ENCODE measurements around the gene EPSTI1.

The EPSTI1 gene

DNA sequence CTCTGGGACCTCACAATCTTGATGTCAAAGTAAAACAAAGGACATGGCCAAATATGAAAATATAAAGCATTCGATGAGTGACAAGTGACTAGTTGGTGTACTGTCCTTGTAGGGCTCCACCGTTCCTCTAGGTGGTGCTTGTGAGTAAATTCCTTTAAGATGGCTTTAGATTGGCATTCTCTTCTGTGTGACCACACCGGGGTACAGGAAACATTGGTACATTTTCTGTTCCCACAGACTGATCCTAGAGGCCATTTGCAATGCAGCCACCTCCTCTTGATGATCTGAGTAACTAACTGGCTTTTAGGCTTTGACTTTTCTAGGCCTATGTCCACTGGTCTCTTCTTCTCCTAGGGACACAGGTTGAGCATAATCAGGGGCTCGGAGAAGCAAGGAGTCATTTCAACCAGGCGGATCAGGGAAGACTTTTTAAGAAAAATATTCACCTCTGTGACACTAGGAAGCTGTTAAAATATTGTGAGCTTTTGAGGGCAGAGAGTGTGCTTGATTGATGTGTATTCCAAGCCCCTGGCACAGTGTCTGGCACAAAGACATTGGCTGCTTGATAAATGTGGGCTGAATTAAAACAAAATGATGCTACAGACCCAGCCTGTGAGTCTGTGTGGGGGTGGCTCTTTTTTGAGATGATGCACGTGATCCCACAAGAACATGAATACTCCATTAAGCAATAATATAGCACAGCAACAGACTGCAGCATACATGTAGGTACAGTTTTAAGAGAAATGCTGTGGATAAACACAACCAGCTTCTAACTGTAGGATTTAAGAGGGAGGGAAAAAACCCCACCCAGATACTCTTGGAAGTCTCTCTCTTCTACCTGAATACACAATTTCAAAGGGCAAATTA is 21.0 kb downstream of the EPSTI1 start:
- no peak for DNase-seq

DNA sequence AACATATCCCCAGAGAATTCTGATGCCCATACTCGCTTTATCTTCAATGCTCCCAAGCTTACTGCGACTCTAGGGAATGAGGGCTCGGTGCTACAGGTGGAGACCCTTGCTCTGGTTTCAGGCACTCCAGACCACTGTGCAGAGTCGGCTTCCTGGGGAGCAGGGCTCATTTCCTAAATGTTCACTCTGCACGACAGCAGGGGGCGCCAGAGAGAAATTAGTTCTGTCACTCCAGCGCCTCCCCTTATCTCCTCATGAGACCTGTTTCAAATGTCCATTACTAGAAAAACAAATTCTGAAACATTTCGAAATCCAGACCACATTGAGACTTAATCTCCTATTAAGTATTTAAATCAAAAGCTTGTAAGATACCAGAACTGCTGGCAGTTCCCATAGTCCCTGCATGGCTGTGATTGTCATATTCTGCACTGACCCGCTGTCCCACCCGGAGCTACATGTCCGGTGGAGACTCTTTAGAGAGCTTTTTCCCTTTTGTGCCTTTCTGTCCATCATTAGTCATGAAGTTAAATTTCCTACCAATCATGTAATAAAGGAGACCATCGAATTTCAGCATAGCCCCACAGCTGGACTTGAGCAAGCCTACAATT is 22.4 kb downstream of the EPSTI1 start:
- DNase-seq = no peak

GRCh38 chr13:42968906-42969305 is 23.1 kb downstream of the EPSTI1 start:
- DNase-seq = no peak

DNA sequence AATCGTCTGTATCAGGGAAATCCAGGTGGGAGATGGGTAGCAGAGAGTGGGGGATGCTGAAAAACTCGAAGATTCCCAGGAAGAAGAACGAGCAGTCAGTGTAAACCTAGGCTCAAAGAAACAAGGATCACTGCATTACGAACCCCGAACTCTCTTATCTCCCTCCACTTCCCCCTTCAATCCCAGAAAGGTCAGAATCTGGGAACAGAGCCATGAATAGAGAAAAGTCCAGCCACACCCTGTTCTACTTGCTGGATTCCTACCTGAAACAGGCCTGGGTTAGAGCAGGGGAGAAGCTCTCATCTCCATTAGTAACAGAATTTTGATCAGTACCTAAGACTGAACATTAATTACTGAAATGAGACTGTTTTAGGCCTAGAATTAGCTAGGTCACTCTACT is 24.4 kb downstream of the EPSTI1 start:
- no peak for DNase-seq

GRCh38 chr13:42965281-42965680 is 26.8 kb downstream of the EPSTI1 start:
- DNase-seq = no peak

GRCh38 chr13:42964761-42965161 is 27.3 kb downstream of the EPSTI1 start:
- no peak for DNase-seq

DNA sequence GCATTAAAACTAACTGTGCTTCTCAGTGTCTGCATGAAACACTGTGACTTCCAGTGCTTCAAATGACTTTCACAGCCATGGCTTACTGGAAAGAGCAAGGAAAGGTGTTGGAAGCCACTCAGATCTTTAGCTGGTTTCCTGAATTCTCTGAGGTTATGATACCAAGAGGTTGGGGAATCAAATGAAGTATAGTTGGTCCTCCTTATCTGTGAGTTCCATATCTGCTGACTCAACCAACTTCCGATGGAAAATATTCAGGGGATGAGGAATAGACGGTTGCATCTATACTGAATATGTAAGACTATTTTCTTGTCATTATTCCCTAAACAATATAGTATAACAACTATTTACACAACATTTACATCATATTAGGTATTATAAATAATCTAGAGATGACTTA is 32.4 kb downstream of the EPSTI1 start:
- DNase-seq = no peak

- no peak for DNase-seq
These were observed 34.2 kb downstream of the EPSTI1 start for GRCh38 chr13:42957881-42958280.

DNA sequence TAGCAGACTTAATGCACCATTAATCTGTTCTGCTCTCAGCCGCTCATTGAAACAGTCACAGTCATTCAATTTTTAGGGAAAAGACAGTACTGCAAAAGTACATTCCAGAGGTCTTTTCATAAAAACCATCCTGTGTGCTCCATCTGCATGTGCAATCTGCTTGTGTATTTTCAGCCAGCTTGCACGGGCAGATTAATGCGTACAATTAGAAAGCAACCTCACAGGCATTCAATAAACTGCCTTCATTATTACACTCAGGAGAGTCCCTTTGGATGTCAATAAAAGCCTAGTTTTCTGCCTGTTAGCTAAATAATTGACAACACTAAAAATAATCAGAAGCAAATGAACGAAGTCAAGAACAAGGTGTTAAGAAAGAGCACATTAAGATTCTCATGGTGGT is 41.9 kb downstream of the EPSTI1 start:
- no peak for DNase-seq

- DNase-seq = no peak
These were observed 44.1 kb downstream of the EPSTI1 start for GRCh38 chr13:42947925-42948324.

DNA sequence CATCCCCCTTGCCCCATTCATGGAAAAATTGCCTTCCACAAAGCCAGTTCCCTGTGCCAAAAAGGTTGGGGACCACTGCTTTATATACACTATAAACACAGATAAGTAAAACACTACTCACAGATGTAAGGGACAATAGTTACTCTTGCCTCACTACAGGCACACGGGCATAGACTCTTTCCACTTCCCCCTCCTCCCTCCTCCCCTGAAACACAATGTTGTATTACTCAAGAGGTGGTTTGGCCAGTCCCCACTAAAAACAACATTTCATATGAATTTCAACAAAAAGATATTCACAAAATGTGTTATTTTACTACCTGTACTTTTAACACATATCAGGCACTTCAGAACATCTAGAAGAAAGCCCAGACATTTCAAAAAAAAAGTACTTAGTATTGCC is 45.1 kb downstream of the EPSTI1 start:
- DNase-seq = no peak

DNA sequence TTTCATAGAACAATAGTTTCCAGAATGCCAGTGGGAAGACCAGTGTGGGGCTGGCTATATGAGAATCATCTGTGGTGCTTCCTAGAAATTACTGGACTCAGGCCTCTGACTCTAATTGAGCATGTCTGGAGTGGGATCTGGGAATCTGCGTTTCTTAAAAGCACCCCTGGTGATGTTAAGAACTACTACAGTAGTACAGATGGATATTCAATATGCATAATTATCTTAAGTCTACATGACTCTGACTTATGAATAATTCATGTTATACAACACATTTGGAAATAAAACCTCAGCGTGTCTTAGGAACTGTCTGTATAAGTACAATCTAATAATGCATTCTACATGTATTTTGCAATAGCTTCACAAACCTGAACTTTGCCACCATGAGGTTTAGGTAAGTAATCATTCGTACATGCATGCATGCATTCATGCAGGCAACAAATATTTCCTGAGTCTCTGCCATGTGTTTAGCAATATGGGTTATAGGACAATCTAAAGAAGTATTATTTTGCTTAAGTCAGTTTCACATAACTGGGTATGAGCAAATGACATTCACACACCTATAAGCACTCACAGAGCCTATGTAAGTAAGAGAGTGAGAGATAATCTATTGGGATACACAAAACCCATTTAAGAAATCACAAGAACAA is 62.0 kb downstream of the EPSTI1 start:
- no peak for DNase-seq

DNA sequence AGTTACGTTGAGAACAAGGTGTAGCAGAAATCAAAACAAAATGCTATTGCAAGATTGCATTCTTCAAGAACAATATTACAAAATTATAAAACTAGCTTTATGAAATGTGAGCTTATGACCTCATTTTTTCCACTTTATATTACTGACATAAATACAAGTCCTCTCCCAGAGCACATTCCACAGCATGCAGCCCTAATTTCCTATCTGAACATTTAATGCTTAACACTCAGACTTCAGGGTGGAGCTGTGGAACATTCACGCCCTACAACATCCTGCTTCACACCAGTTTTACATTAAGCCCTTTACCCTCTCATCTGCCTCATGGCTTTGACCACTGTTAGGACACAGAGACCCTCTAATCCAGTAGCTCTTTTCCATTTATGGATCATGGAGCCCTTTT is 65.5 kb downstream of the EPSTI1 start:
- DNase-seq = no peak

DNA sequence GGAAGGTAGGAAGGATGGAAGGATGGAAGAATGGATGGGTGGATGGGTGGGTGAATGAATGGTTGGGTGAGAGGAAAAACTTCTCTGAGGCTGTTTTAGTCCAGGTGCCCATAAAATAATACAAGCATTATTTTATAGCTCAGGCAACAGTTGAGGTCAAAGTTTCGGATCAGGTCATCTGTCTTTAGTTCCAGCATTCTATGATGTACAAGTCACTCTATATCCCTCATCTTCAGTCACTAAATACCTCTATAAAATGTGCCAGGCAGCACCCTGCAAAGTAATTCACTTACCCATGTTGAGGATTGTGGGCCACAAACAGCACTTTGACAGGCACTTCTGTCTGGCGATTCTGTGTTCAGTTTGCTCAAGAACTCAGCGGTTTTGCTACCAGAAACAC is 66.0 kb downstream of the EPSTI1 start:
- DNase-seq = no peak

DNA sequence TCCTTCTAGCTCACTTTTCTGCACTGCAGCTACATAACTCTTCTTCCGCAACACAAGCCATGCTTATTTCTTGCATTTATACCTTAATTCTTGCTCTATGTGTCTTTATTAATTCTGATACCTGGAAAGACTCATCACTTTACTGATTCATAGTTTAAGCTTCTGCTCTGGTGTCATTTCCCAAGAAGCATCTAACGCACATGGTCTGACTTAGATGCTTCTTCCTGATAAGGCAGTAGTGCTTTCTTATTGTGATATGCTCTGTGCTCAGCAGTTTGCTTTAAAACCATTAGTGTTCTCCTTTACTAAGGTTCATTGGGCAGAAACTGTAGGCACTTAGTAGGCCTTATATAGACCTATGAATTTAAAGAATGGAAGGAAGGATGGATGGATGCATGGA is 66.4 kb downstream of the EPSTI1 start:
- no peak for DNase-seq

DNA sequence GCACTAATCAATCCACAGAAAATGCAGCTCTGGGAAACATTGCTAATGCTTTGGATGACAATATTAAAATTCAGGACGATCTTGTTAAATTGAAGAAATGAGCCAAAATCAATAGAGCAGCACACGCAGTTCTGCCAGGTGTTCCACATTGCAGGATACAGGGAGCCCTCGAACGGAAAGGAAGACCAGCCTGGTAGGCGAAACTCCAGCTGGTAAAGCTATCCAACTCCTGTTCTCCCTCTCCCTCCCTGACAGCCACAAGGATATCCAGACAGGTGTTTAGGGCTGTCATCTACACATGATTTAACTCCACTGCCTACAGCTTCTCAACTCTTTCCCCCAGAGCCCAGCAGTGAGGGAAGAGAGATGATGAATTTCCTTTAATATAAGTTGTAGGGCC is 67.7 kb downstream of the EPSTI1 start:
- no peak for DNase-seq

- DNase-seq = no peak
These were observed 84.3 kb downstream of the EPSTI1 start for GRCh38 chr13:42907745-42908144.

DNA sequence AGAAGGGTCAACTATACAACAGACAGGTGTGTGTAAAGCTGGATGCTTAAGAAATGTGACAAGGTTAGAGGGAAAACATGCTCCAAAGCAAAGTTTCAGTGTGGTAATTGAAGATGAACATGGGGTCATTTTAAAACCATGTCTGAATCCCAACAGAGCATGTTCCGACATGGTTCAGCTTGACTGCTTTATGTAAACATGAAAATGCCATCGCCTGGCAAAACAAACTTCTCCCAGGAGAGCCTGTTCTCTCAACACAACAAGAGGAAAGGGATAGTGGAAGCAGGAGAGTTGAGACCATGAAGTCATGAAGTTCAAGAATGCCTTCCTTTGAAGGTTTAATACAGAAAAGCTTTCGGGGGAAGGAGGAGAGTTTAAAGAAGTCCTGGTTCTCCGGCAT is 85.8 kb downstream of the EPSTI1 start:
- no peak for DNase-seq

- DNase-seq = no peak
These were observed 86.5 kb downstream of the EPSTI1 start for GRCh38 chr13:42905579-42905978.

GRCh38 chr13:42899266-42899665 is 92.8 kb downstream of the EPSTI1 start:
- no peak for DNase-seq

GRCh38 chr13:42895776-42896175 is 96.3 kb downstream of the EPSTI1 start:
- no peak for DNase-seq

DNA sequence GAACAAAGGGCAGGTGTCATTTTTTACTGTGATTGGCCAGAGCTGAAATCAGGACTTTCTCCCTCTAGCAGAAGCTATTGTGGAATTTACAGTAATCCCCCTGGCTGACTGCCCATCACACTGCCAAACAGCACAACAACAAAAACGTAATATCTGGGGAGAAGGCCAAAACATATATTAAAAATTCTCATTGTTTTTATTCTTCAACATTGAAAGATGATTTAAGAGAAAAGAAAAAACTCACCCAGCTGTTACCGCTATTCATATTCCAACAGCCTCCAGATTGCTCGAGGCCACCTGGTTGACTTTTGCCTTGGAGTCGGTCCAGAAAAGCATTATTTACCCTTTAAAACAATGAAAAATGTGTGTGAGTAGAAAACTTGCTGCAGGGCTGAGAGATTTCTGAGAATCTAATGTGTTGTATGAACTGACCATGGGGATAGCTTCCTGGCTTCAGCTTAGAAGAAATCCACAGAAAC is 97.2 kb downstream of the EPSTI1 start:
- no peak for DNase-seq

DNA sequence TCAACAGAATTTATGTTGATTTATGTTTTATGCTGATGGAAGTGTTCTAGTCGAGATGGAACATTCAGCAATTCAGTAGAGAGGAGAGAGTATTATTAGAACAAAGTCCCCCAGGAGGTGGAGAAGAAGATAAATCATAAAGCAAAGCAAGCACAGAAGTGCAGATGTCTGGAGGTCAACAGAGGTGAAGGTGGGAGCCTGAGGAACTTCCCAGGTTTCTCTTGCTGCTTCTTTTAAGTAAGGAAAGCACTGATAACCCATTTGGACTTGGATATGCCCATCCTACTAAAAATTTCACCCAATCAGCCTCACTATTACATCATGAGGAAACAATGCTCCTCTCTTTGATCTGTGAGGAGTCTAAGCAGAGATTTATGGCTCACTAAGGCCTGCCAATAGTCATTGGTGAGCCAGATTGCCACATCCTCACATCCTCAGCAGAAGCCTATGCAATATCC is 98.8 kb downstream of the EPSTI1 start:
- DNase-seq = no peak

DNA sequence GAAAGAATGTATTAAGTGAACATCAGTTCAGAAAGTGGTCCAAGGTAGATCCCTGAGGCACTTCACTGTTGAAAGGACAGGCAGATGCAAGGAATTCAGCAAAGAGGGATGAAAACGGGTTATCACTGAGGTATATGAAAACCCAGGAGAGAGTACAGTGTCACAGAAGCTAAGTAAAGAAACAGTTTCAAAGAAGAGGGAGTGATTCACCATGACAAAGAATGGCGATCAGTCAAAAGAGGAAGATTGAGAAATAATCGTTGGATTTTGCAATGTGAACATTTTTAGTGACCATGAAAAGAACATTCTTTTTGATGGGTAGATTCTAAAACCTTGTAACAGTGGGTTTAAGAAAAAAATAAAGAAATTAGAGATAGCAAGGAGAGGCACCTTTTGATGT is 99.3 kb downstream of the EPSTI1 start:
- no peak for DNase-seq
